ENCODE measurements around the gene SEC14L2.

SEC14L2 gene

GRCh38 chr22:30365891-30366290 is 30.9 kb upstream of the SEC14L2 start:
- H2AK5ac ChIP-seq (ENCODE audit: low read length): no peak overlapping the region

GRCh38 chr22:30368420-30368819 is 28.4 kb upstream of the SEC14L2 start:
- WGBS (ENCODE audit: extremely low coverage, insufficient coverage, insufficient read length): no CpG with 5 or more reads among the region's 9 CpGs
- Histone ChIP-seq H2AFZ (ENCODE audit: insufficient read depth, low read length, poor library complexity) (no peak overlapping the region), H3K36me3 (ENCODE audit: control insufficient read depth in 1 of 2, insufficient read depth in 2 of 2, low read length in 2 of 2) (peaks cover 5 to 7% of the 10 kb centered on the region in 2 experiments), H2AK5ac (ENCODE audit: low read length) (no peak overlapping the region), H2BK12ac (ENCODE audit: low read length) (no peak overlapping the region), H3K9me3 (ENCODE audit: insufficient read depth, low read depth, low read length) (no peaks in the 10 kb centered on the region), H4K12ac (ENCODE audit: low read depth, low read length) (no peak overlapping the region), H3K14ac (ENCODE audit: low read length) (no peak overlapping the region), H4K8ac (ENCODE audit: low read depth, low read length) (no peak overlapping the region), H3K4me1 (ENCODE audit: control insufficient read depth in 1 of 2, insufficient read depth in 2 of 2, low read length in 2 of 2) (peaks cover 3 to 6% of the 10 kb centered on the region in 2 experiments), H3K4ac (ENCODE audit: low read depth, low read length) (no peak overlapping the region), H3K79me1 (ENCODE audit: low read length) (no peaks in the 10 kb centered on the region), H3K27ac (ENCODE audit: low read depth, low read length) (no peak overlapping the region), H3K23ac (ENCODE audit: low read length) (no peak overlapping the region), H3K4me2 (ENCODE audit: low read length) (no peak overlapping the region), H3K79me2 (ENCODE audit: control insufficient read depth, insufficient read depth, low read length, poor library complexity) (no peaks in the 10 kb centered on the region), H3K4me3 (ENCODE audit: low read depth, low read length) (no peak overlapping the region), H2BK120ac (ENCODE audit: insufficient read depth, low read length, poor library complexity) (no peak overlapping the region), H3K9ac (ENCODE audit: low read length) (no peak overlapping the region), H4K91ac (ENCODE audit: low read depth, low read length) (no peak overlapping the region), H2BK5ac (ENCODE audit: low read depth, low read length, poor library complexity) (no peak overlapping the region), H3K18ac (ENCODE audit: low read length) (no peak overlapping the region), H3K27me3 (ENCODE audit: insufficient read depth, low read length) (no peaks in the 10 kb centered on the region)
- no peak for DNase-seq

More at GRCh38 chr22:30365891-30366290, 30.9 kb upstream of the SEC14L2 start:
- Histone ChIP-seq H4K91ac (ENCODE audit: low read depth, low read length) (no peak overlapping the region), H2AFZ (ENCODE audit: insufficient read depth, low read length, poor library complexity) (no peak overlapping the region), H4K12ac (ENCODE audit: low read depth, low read length) (no peak overlapping the region), H3K27me3 (ENCODE audit: insufficient read depth, low read length) (no peaks in the 10 kb centered on the region), H3K18ac (ENCODE audit: low read length) (no peak overlapping the region), H2BK12ac (ENCODE audit: low read length) (no peak overlapping the region), H3K27ac (ENCODE audit: low read depth, low read length) (no peak overlapping the region), H3K4me2 (ENCODE audit: low read length) (no peak overlapping the region), H4K8ac (ENCODE audit: low read depth, low read length) (no peak overlapping the region), H3K79me1 (ENCODE audit: low read length) (no peaks in the 10 kb centered on the region), H3K9ac (ENCODE audit: low read length) (no peak overlapping the region), H3K4ac (ENCODE audit: low read depth, low read length) (no peak overlapping the region), H3K4me3 (ENCODE audit: low read depth, low read length) (no peak overlapping the region), H2BK5ac (ENCODE audit: low read depth, low read length, poor library complexity) (no peak overlapping the region), H3K14ac (ENCODE audit: low read length) (no peak overlapping the region), H3K23ac (ENCODE audit: low read length) (no peak overlapping the region), H3K9me3 (ENCODE audit: insufficient read depth, low read depth, low read length) (no peaks in the 10 kb centered on the region), H2BK120ac (ENCODE audit: insufficient read depth, low read length, poor library complexity) (no peak overlapping the region), H3K79me2 (ENCODE audit: control insufficient read depth, insufficient read depth, low read length, poor library complexity) (no peaks in the 10 kb centered on the region), H3K36me3 (ENCODE audit: control insufficient read depth in 1 of 2, insufficient read depth in 2 of 2, low read length in 2 of 2) (peaks cover 5 to 7% of the 10 kb centered on the region in 2 experiments), H3K4me1 (ENCODE audit: control insufficient read depth in 1 of 2, insufficient read depth in 2 of 2, low read length in 2 of 2) (peaks cover 3 to 6% of the 10 kb centered on the region in 2 experiments)
- no CpG with 5 or more reads among the region's 18 CpGs for WGBS (ENCODE audit: extremely low coverage, insufficient coverage, insufficient read length)
- no peak for DNase-seq

DNA sequence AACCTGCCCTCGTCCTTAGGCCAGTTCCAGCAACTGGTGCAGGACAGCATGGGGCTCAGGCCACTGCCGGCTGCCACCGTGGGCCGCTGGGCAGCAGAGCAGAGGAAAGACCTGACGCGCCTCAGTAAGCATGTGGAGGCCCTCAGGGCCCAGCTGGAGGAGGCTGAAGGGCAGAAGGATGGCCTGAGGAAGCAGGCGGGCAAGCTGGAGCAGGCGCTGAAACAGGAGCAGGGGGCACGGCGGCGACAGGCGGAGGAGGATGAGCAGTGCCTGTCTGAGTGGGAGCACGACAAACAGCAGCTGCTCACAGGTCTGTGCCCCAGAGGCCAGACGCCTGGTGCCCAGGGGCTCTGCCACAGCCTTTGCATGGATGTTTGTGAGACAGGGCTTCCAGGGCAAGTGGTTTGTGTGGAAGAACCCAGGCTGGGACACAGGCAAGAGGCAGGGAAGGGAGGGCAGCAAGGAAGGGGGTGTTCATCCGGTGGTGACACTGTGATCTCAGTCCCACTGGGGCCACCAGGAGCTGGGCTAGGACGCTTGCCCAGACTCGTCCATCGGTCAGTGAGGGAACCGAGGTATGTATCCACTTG is 26.1 kb upstream of the SEC14L2 start:
- H3K27ac ChIP-seq (ENCODE audit: low read depth, low read length): no peak overlapping the region
- peaks cover 3 to 6% of the 10 kb centered on the region in 2 experiments for H3K4me1 ChIP-seq (ENCODE audit: control insufficient read depth in 1 of 2, insufficient read depth in 2 of 2, low read length in 2 of 2)
- H3K79me2 ChIP-seq (ENCODE audit: control insufficient read depth, insufficient read depth, low read length, poor library complexity): no peaks in the 10 kb centered on the region
- H4K91ac ChIP-seq (ENCODE audit: low read depth, low read length): no peak overlapping the region
- no CpG with 5 or more reads among the region's 19 CpGs for WGBS (ENCODE audit: extremely low coverage, insufficient coverage, insufficient read length)
- H2AK5ac ChIP-seq (ENCODE audit: low read length): no peak overlapping the region
- H3K4ac ChIP-seq (ENCODE audit: low read depth, low read length): no peak overlapping the region
- H2AFZ ChIP-seq (ENCODE audit: insufficient read depth, low read length, poor library complexity): no peak overlapping the region
- peak in 1 of 2 donors; percentile 20 for DNase-seq
- no peak overlapping the region for H3K14ac ChIP-seq (ENCODE audit: low read length)
- no peak overlapping the region for H3K4me3 ChIP-seq (ENCODE audit: low read depth, low read length)
- no peak overlapping the region for H3K9ac ChIP-seq (ENCODE audit: low read length)
- no peak overlapping the region for H2BK12ac ChIP-seq (ENCODE audit: low read length)
- no peak overlapping the region for H2BK120ac ChIP-seq (ENCODE audit: insufficient read depth, low read length, poor library complexity)
- H4K12ac ChIP-seq (ENCODE audit: low read depth, low read length): no peak overlapping the region
- no peaks in the 10 kb centered on the region for H3K9me3 ChIP-seq (ENCODE audit: insufficient read depth, low read depth, low read length)
- H3K36me3 ChIP-seq (ENCODE audit: control insufficient read depth in 1 of 2, insufficient read depth in 2 of 2, low read length in 2 of 2): peaks cover 6 to 8% of the 10 kb centered on the region in 2 experiments
- H3K27me3 ChIP-seq (ENCODE audit: insufficient read depth, low read length): no peaks in the 10 kb centered on the region
- no peak overlapping the region for H3K4me2 ChIP-seq (ENCODE audit: low read length)
- no peak overlapping the region for H3K23ac ChIP-seq (ENCODE audit: low read length)
- H4K8ac ChIP-seq (ENCODE audit: low read depth, low read length): no peak overlapping the region
- no peak overlapping the region for H2BK5ac ChIP-seq (ENCODE audit: low read depth, low read length, poor library complexity)
- H3K79me1 ChIP-seq (ENCODE audit: low read length): no peaks in the 10 kb centered on the region
- H3K18ac ChIP-seq (ENCODE audit: low read length): no peak overlapping the region

DNA sequence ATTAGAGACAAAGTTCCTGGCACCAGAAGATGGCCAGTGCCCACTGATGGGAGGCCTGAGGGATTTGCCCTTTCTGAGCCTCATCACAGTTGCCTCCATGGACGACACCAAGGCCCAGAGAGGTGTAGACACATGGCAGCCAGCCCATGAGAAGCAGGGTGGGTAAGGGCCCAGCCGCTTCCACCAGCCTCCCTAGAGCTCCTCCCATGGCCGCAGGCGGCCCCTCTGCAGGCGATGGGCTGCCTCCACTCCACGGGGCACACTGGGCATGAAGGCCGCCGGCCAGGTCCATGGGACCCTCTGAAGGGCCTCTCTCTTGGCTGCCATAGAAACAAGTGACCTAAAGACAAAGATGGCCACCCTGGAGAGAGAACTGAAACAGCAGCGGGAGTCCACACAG is 25.5 kb upstream of the SEC14L2 start:
- WGBS (ENCODE audit: extremely low coverage, insufficient coverage, insufficient read length): no CpG with 5 or more reads among the region's 9 CpGs

More for the DNA sequence above, 25.5 kb upstream of the SEC14L2 start:
- Histone ChIP-seq H2BK120ac (ENCODE audit: insufficient read depth, low read length, poor library complexity) (no peak overlapping the region), H2BK12ac (ENCODE audit: low read length) (no peak overlapping the region), H3K18ac (ENCODE audit: low read length) (no peak overlapping the region), H3K27me3 (ENCODE audit: insufficient read depth, low read length) (no peaks in the 10 kb centered on the region), H4K91ac (ENCODE audit: low read depth, low read length) (no peak overlapping the region), H3K14ac (ENCODE audit: low read length) (no peak overlapping the region), H4K8ac (ENCODE audit: low read depth, low read length) (no peak overlapping the region), H3K79me1 (ENCODE audit: low read length) (no peaks in the 10 kb centered on the region), H2AFZ (ENCODE audit: insufficient read depth, low read length, poor library complexity) (no peak overlapping the region), H3K9ac (ENCODE audit: low read length) (no peak overlapping the region), H2BK5ac (ENCODE audit: low read depth, low read length, poor library complexity) (no peak overlapping the region), H2AK5ac (ENCODE audit: low read length) (no peak overlapping the region), H3K27ac (ENCODE audit: low read depth, low read length) (no peak overlapping the region), H3K23ac (ENCODE audit: low read length) (no peak overlapping the region), H3K4ac (ENCODE audit: low read depth, low read length) (no peak overlapping the region), H3K4me1 (ENCODE audit: control insufficient read depth in 1 of 2, insufficient read depth in 2 of 2, low read length in 2 of 2) (peaks cover 3 to 6% of the 10 kb centered on the region in 2 experiments), H3K4me2 (ENCODE audit: low read length) (no peak overlapping the region), H4K12ac (ENCODE audit: low read depth, low read length) (no peak overlapping the region), H3K79me2 (ENCODE audit: control insufficient read depth, insufficient read depth, low read length, poor library complexity) (no peaks in the 10 kb centered on the region), H3K36me3 (ENCODE audit: control insufficient read depth in 1 of 2, insufficient read depth in 2 of 2, low read length in 2 of 2) (peaks cover 2 to 4% of the 10 kb centered on the region in 2 experiments), H3K9me3 (ENCODE audit: insufficient read depth, low read depth, low read length) (no peaks in the 10 kb centered on the region), H3K4me3 (ENCODE audit: low read depth, low read length) (no peak overlapping the region)
- DNase-seq: no peak

All from trophoblast cell (in vitro differentiated cells and primary cell).